Nephron progenitor cell (in vitro differentiated cells): Measurements from ENCODE around the gene C16orf96.

Source experiments
- DNase-seq: peaks from one replicate; pipeline ENCODE4 v3.0.0; 2021
- H3K27ac Mint-ChIP-seq: 2 replicates; pipeline ENCODE4 v1.8.0; 2021; ENCODE audit warnings: mild to moderate bottlenecking, moderate library complexity, mixed read lengths
- H3K27me3 Mint-ChIP-seq: 2 replicates; pipeline ENCODE4 v1.8.0; 2021; ENCODE audit warnings: mild to moderate bottlenecking, low read depth, mixed read lengths; ENCODE audit not compliant: poor library complexity
- H3K36me3 Mint-ChIP-seq: 2 replicates; pipeline ENCODE4 v1.8.0; 2021; ENCODE audit warnings: low read depth, mixed read lengths
- H3K4me1 Mint-ChIP-seq: 2 replicates; pipeline ENCODE4 v1.8.0; 2021; ENCODE audit warnings: mixed read lengths
- H3K4me3 Mint-ChIP-seq: 2 replicates; pipeline ENCODE4 v1.8.0; 2021; ENCODE audit warnings: mild to moderate bottlenecking, moderate library complexity, mixed read lengths
- H3K9me3 Mint-ChIP-seq: 2 replicates; pipeline ENCODE4 v1.8.0; 2021; ENCODE audit warnings: mild to moderate bottlenecking, moderate library complexity, mixed read lengths
- CTCF ChIP-seq: fragments of 200-600 bp; sonication (generic); IDR thresholded peaks from 2 replicates; pipeline ENCODE4 v1.5.0; 2021; ENCODE audit warnings: antibody characterized with exemption

Gene C16orf96

GRCh38 chr16:4625560-4626159, 69.5 kb downstream of the C16orf96 start:
- no peaks in the 10 kb centered on the region for H3K27me3 Mint-ChIP-seq
- DNase-seq: no peak
- no peak for TF ChIP-seq CTCF
- peaks cover 29% of the 10 kb centered on the region for H3K4me1 Mint-ChIP-seq
- H3K27ac Mint-ChIP-seq: peak overlapping the region; percentile 91
- peaks cover 22% of the 10 kb centered on the region for H3K36me3 Mint-ChIP-seq
- H3K9me3 Mint-ChIP-seq: peaks cover 6% of the 10 kb centered on the region
- H3K4me3 Mint-ChIP-seq: peak overlapping the region; percentile 99

GRCh38 chr16:4626396-4626795, 70.3 kb downstream of the C16orf96 start:
- peaks cover 12% of the 10 kb centered on the region for H3K9me3 Mint-ChIP-seq
- TF ChIP-seq CTCF: no peak
- H3K36me3 Mint-ChIP-seq: peaks cover 29% of the 10 kb centered on the region
- DNase-seq: no peak
- peaks cover 25% of the 10 kb centered on the region for H3K4me1 Mint-ChIP-seq
- H3K27ac Mint-ChIP-seq: no peak overlapping the region
- no peaks in the 10 kb centered on the region for H3K27me3 Mint-ChIP-seq
- H3K4me3 Mint-ChIP-seq: peak overlapping the region; percentile 99

GRCh38 chr16:4628283-4628682, 72.1 kb downstream of the C16orf96 start:
- H3K27ac Mint-ChIP-seq: no peak overlapping the region
- TF ChIP-seq CTCF: no peak
- H3K9me3 Mint-ChIP-seq: peaks cover 15% of the 10 kb centered on the region
- H3K36me3 Mint-ChIP-seq: peaks cover 37% of the 10 kb centered on the region
- DNase-seq: no peak
- no peak overlapping the region for H3K4me3 Mint-ChIP-seq
- H3K4me1 Mint-ChIP-seq: peaks cover 23% of the 10 kb centered on the region
- no peaks in the 10 kb centered on the region for H3K27me3 Mint-ChIP-seq

- no peak for DNase-seq
These were observed 75.3 kb downstream of the C16orf96 start for GRCh38 chr16:4631444-4631843.

GRCh38 chr16:4633910-4634635, 77.9 kb downstream of the C16orf96 start:
- H3K36me3 Mint-ChIP-seq: peaks cover 33% of the 10 kb centered on the region
- peak overlapping the region; percentile 45 for H3K27ac Mint-ChIP-seq
- H3K4me1 Mint-ChIP-seq: peaks cover 4% of the 10 kb centered on the region
- no peak overlapping the region for H3K4me3 Mint-ChIP-seq
- no peak for TF ChIP-seq CTCF
- no peaks in the 10 kb centered on the region for H3K27me3 Mint-ChIP-seq
- no peak for DNase-seq
- H3K9me3 Mint-ChIP-seq: peaks cover 12% of the 10 kb centered on the region

More at GRCh38 chr16:4631444-4631843, 75.3 kb downstream of the C16orf96 start:
- Mint-ChIP-seq H3K4me3 (no peak overlapping the region), H3K27ac (no peak overlapping the region), H3K36me3 (peaks cover 48% of the 10 kb centered on the region), H3K9me3 (peaks cover 15% of the 10 kb centered on the region), H3K27me3 (no peaks in the 10 kb centered on the region), H3K4me1 (peaks cover 10% of the 10 kb centered on the region)
- TF ChIP-seq CTCF: no peak
